Articular chondrocyte of knee joint (primary cell): Measurements from ENCODE around the gene SELENOS. TPM values are rescaled to one million over a fixed set of nuclear protein-coding genes. Genes with fewer than 3 reads are reported as not detected.

Source experiments
- total RNA-seq: library from RNA; depleted of rRNA; stranded (reverse); fragments of >200 nt; gene quantifications from 2 replicates; pipeline ENCODE4 v1.2.3, GENCODE V29; 2012

SELENOS gene, protein sequence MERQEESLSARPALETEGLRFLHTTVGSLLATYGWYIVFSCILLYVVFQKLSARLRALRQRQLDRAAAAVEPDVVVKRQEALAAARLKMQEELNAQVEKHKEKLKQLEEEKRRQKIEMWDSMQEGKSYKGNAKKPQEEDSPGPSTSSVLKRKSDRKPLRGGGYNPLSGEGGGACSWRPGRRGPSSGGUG
- total RNA-seq: 72.2 and 80.6 TPM in 2 replicates

DNA sequence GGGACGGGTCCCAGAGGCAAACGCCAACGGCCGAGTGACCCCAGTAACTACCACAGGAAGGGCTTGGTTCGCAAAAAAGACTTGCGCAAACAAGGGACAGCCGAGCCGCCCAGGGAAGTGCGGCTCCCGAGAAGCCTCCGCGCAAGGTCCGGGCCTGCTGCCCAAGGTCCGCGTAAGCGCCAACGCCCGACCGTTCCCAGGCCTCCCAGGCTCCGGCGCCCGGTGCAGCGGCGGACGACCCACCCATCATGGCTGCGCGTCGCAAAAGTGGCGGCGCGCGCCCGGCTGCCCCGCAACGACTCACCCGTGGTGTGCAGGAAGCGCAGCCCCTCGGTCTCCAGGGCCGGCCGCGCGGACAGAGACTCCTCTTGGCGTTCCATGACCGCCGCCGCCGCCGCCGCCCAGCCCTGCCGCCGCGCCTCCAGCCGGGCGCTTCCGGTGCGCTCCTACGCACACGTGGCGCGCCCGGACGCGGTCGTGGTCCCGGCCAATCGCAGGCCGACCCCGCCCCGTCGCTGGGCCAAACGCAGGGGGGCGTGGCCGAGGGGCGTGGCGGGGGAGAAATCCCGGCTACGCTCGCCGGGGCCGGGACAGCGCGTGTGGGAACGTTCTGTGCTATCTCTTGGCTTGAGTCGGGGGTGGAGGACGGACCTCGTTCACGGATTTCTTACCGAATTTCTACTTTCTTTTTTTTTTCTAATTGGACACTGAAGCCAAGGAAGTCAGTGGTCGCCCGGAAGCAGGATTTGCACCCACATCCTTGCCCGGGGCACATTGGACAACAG is at the start of gene SELENOS:
Gene SELENOS, minus strand, starts transcription at position 448 of the 785 bp plus-strand sequence. Its CDS starts 68 bp downstream, at position 380.

DNA sequence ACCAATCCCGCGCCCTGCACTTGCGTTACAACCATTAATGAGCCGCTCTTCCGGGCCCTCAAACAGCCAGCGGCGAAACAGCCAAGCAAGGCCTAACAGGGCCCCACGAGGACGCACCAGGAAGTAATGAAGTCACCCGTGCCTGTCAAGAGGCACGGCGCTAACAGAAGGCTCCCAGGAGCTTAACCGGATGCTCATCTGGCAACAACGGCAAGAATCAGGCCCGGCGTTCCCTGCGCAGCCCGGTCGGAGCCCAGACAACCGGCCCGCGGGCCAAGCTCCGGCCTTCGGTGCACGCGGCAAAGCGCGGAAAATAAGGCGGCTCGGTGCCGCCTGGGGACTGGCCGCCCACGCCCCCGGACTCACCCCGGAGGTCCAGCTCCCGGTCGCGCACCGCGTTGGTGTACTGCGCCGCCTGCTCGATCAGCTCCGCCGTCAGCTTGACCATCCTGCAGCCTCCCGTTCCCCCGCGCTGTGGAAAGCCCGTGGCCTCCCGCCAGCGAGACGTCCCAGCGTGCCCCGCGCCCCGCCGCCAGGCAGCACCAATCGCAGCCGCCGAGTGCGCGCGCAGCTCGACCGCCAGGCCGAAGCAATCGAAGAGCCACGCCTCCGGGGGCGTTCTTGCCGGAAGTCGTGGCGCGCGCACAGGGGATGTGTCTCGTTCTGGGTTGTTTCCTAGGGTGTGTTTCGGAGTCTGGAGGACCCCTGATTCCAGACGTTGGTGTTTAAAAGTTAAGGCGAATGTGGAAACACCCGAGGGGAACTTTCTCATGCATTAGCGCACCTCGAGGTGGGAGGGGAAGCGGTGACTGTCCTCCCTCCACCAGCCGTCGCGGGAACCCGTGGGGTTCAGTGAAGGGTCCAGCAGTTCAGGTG is 17.7 kb upstream of the SELENOS start, which contains the start of gene SNRPA1:
Gene SNRPA1, minus strand, starts transcription at position 518 of the 876 bp plus-strand sequence. Its CDS starts 70 bp downstream, at position 448.

DNA sequence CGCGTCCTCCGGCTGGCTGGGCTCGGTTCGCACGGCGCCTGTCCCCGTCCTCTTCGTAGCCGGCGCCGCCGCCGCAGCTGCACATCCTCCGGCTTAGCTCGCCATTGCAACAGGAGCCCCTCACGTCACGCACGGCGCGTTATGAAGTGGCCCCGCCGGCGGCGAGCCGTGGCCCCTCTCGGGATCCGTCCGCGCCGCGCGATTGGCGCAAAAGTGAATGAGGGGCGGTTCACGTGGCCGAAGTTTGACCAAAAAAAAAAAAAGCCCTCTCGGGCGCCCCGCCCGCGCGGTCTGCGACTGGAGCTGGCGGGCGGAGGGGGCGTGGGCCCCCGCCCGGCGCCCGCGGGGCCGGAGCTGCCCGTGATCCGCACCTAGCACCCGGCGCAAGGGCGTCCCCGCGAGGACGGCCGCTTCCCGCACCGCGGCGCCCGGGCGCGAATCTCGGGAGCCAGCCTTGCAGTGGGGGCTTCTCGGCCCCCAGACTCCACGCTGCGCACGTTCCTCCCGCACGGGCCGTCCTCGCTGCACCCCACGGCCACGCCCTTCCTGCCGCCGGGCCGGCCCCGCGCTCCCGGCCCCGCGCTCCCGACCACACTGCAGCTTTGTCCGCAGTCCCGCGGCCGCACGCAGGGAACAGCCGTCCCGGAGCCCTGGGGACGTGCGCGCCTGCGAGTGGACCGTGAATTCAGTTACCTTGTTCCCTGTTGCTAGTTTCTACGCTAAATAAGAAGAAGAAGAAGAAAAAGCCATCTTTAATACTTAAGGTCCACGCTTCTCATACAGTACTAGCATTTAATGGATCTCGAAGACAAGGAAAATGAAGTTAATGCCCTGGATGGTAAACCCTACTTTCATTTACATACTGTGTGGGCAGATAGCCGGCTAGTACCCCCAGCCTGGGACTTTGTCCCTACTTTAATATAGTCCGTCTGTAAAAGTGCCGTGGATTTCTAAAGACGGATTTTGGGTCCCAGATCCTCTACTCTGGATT is 25.2 kb downstream of the SELENOS start, which contains the start of gene CHSY1:
Gene CHSY1, minus strand, starts transcription at position 219 of the 991 bp plus-strand sequence. CDS start 592 bp downstream, outside the sequence.

Other genes starting within 250 kb of the SELENOS start
- gene CHSY1, start 25.4 kb downstream of the SELENOS start, total RNA-seq: 57.4 and 70.0 TPM in 2 replicates
- gene SNRPA1, start 17.8 kb upstream of the SELENOS start, total RNA-seq: 18.5 and 24.3 TPM in 2 replicates
- gene PCSK6, start 212.2 kb upstream of the SELENOS start, total RNA-seq: 0.13 and 0.43 TPM in 2 replicates